ENCODE measurements around the gene REXO1.

REXO1 gene

GRCh38 chr19:1851654-1852580 is 3.6 kb upstream of the REXO1 start:
- no peak for DNase-seq (ENCODE audit: extremely low read depth, low read depth)

GRCh38 chr19:1850809-1851653 is 2.7 kb upstream of the REXO1 start:
- no peak for TF ChIP-seq CTCF (IDR thresholded peaks at IDR 0.05; ENCODE audit: low read depth, low read length)
- DNase-seq (ENCODE audit: extremely low read depth, low read depth): no peak

More at GRCh38 chr19:1851654-1852580, 3.6 kb upstream of the REXO1 start:
- no peak for TF ChIP-seq CTCF (IDR thresholded peaks at IDR 0.05; ENCODE audit: low read depth, low read length)

- DNase-seq (ENCODE audit: extremely low read depth, low read depth): no peak
- no peak for TF ChIP-seq CTCF (IDR thresholded peaks at IDR 0.05; ENCODE audit: low read depth, low read length)
Measured at GRCh38 chr19:1849886-1850398, 1.7 kb upstream of the REXO1 start.

GRCh38 chr19:1849132-1849474 is 820 bp upstream of the REXO1 start:
- no peak for TF ChIP-seq CTCF (IDR thresholded peaks at IDR 0.05; ENCODE audit: low read depth, low read length)
- no peak for DNase-seq (ENCODE audit: extremely low read depth, low read depth)

GRCh38 chr19:1847684-1848398 is 442 bp downstream of the REXO1 start:
- TF ChIP-seq CTCF (IDR thresholded peaks at IDR 0.05; ENCODE audit: low read depth, low read length): no peak
- DNase-seq (ENCODE audit: extremely low read depth, low read depth): no peak

GRCh38 chr19:1847348-1847683 is 967 bp downstream of the REXO1 start:
- DNase-seq (ENCODE audit: extremely low read depth, low read depth): no peak
- TF ChIP-seq CTCF (IDR thresholded peaks at IDR 0.05; ENCODE audit: low read depth, low read length): no peak

All from AG09319 (cell line).